ENCODE measurements around the gene TRPC4. TPM values are rescaled to one million over a fixed set of nuclear protein-coding genes. Genes with fewer than 3 reads are reported as not detected.

TRPC4 gene
- polyA plus RNA-seq, 1 donor from 2014 or later, result 8.8 TPM

DNA sequence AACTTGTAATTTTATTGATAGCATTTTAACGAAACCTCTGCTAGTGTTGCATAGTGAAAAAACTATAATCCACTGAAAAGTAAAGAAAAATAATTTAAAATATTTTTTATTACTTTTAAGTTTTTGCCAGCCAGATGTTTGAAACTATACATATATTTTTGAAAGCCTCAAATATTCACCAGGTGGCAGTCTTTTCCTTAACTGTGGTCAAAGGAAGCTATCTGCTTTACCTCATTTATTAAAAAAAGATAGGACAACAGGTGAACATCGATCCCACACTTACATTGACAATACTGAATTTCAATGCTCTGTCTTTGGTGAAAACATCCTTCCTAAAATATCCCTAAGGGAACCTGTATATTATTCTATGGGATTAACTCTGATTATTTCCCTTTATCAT, 100.5 kb downstream of the TRPC4 start:
- no peaks in the 10 kb centered on the region for H3K27me3 ChIP-seq (ENCODE audit: insufficient read depth, low read depth, low read length)
- no peak overlapping the region for H2AFZ ChIP-seq (ENCODE audit: low read depth, low read length)
- no peaks in the 10 kb centered on the region for H3K79me2 ChIP-seq (replicated peaks; ENCODE audit: insufficient read depth, low read length)
- no peak overlapping the region for H3K9ac ChIP-seq (ENCODE audit: low read length)
- no peak overlapping the region for H3K4me3 ChIP-seq (ENCODE audit: low read length)
- no peak overlapping the region for H3K27ac ChIP-seq (ENCODE audit: low read length)
- TF ChIP-seq, protein P1, sequence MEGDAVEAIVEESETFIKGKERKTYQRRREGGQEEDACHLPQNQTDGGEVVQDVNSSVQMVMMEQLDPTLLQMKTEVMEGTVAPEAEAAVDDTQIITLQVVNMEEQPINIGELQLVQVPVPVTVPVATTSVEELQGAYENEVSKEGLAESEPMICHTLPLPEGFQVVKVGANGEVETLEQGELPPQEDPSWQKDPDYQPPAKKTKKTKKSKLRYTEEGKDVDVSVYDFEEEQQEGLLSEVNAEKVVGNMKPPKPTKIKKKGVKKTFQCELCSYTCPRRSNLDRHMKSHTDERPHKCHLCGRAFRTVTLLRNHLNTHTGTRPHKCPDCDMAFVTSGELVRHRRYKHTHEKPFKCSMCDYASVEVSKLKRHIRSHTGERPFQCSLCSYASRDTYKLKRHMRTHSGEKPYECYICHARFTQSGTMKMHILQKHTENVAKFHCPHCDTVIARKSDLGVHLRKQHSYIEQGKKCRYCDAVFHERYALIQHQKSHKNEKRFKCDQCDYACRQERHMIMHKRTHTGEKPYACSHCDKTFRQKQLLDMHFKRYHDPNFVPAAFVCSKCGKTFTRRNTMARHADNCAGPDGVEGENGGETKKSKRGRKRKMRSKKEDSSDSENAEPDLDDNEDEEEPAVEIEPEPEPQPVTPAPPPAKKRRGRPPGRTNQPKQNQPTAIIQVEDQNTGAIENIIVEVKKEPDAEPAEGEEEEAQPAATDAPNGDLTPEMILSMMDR (IDR thresholded peaks at IDR 0.05; ENCODE audit: poor library complexity, severe bottlenecking), result peak; percentile 42
- TF ChIP-seq POLR2AphosphoS5 (IDR thresholded peaks at IDR 0.05) (no peak), MXI1 (conservative IDR thresholded peaks at IDR 0.05; ENCODE audit: poor library complexity, severe bottlenecking) (no peak), EP300 (conservative IDR thresholded peaks at IDR 0.05; ENCODE audit: poor library complexity, severe bottlenecking) (no peak), EZH2 (IDR thresholded peaks at IDR 0.05; ENCODE audit: borderline replicate concordance, insufficient read depth, low read length, poor library complexity, severe bottlenecking) (no peak), TAF1 (IDR thresholded peaks at IDR 0.05; ENCODE audit: low read depth) (no peak), RAD21 (conservative IDR thresholded peaks at IDR 0.05) (peak; percentile 45), SMC3 (conservative IDR thresholded peaks at IDR 0.05; ENCODE audit: poor library complexity) (peak; percentile 45)
- TF ChIP-seq, protein P2, sequence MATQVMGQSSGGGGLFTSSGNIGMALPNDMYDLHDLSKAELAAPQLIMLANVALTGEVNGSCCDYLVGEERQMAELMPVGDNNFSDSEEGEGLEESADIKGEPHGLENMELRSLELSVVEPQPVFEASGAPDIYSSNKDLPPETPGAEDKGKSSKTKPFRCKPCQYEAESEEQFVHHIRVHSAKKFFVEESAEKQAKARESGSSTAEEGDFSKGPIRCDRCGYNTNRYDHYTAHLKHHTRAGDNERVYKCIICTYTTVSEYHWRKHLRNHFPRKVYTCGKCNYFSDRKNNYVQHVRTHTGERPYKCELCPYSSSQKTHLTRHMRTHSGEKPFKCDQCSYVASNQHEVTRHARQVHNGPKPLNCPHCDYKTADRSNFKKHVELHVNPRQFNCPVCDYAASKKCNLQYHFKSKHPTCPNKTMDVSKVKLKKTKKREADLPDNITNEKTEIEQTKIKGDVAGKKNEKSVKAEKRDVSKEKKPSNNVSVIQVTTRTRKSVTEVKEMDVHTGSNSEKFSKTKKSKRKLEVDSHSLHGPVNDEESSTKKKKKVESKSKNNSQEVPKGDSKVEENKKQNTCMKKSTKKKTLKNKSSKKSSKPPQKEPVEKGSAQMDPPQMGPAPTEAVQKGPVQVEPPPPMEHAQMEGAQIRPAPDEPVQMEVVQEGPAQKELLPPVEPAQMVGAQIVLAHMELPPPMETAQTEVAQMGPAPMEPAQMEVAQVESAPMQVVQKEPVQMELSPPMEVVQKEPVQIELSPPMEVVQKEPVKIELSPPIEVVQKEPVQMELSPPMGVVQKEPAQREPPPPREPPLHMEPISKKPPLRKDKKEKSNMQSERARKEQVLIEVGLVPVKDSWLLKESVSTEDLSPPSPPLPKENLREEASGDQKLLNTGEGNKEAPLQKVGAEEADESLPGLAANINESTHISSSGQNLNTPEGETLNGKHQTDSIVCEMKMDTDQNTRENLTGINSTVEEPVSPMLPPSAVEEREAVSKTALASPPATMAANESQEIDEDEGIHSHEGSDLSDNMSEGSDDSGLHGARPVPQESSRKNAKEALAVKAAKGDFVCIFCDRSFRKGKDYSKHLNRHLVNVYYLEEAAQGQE (IDR thresholded peaks at IDR 0.05; ENCODE audit: borderline replicate concordance), result no peak
- H3F3A ChIP-seq (ENCODE audit: insufficient read depth, low read length, poor library complexity, severe bottlenecking), result no peaks in the 10 kb centered on the region
- no peaks in the 10 kb centered on the region for H3K9me3 ChIP-seq (ENCODE audit: low read length)
- no peaks in the 10 kb centered on the region for H4K20me1 ChIP-seq (ENCODE audit: insufficient read depth)
- H3K4me2 ChIP-seq (ENCODE audit: low read length), result no peak overlapping the region
- H3K36me3 ChIP-seq (ENCODE audit: insufficient read depth, low read length), result no peaks in the 10 kb centered on the region
- H3K9me2 ChIP-seq (ENCODE audit: insufficient read depth, low read length), result no peaks in the 10 kb centered on the region

DNA sequence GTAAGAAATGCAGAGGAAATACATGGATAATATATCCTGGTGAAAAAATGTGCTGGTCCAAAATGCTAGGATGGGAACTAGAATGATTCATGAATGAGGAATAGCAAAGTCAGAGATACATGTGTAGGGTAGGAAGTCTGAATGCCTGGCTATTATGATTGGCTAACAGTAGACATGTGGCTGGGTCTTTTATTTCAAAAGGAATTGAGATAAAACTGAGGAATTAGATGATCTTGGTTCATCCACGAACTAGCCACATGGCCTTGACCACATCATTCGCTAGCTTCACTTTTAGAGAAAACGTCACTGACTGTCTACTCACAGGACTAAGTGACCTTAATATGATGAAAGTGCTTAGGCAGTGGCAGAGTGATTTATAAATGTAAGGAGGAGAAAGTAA, 103.1 kb downstream of the TRPC4 start:
- Histone ChIP-seq H3K9me2 (ENCODE audit: insufficient read depth, low read length) (no peaks in the 10 kb centered on the region), H3K9ac (ENCODE audit: low read length) (no peak overlapping the region), H3K79me2 (replicated peaks; ENCODE audit: insufficient read depth, low read length) (no peaks in the 10 kb centered on the region), H4K20me1 (ENCODE audit: insufficient read depth) (no peaks in the 10 kb centered on the region), H3K9me3 (ENCODE audit: low read length) (no peaks in the 10 kb centered on the region), H3K4me3 (ENCODE audit: low read length) (no peak overlapping the region), H3K27ac (ENCODE audit: low read length) (no peak overlapping the region), H3F3A (ENCODE audit: insufficient read depth, low read length, poor library complexity, severe bottlenecking) (no peaks in the 10 kb centered on the region), H3K4me2 (ENCODE audit: low read length) (no peak overlapping the region), H3K27me3 (ENCODE audit: insufficient read depth, low read depth, low read length) (no peaks in the 10 kb centered on the region), H3K36me3 (ENCODE audit: insufficient read depth, low read length) (no peaks in the 10 kb centered on the region), H2AFZ (ENCODE audit: low read depth, low read length) (no peak overlapping the region)
- TF ChIP-seq RAD21 (conservative IDR thresholded peaks at IDR 0.05) (no peak), POLR2AphosphoS5 (IDR thresholded peaks at IDR 0.05) (no peak), EZH2 (IDR thresholded peaks at IDR 0.05; ENCODE audit: borderline replicate concordance, insufficient read depth, low read length, poor library complexity, severe bottlenecking) (no peak), SMC3 (conservative IDR thresholded peaks at IDR 0.05; ENCODE audit: poor library complexity) (no peak), MXI1 (conservative IDR thresholded peaks at IDR 0.05; ENCODE audit: poor library complexity, severe bottlenecking) (no peak), EP300 (conservative IDR thresholded peaks at IDR 0.05; ENCODE audit: poor library complexity, severe bottlenecking) (no peak), TAF1 (IDR thresholded peaks at IDR 0.05; ENCODE audit: low read depth) (no peak)
- TF ChIP-seq, protein P2 (IDR thresholded peaks at IDR 0.05; ENCODE audit: borderline replicate concordance), result no peak
- TF ChIP-seq, protein P1 (IDR thresholded peaks at IDR 0.05; ENCODE audit: poor library complexity, severe bottlenecking), result no peak
